Cardiac atrium fibroblast (primary cell): ENCODE data around the gene TSPYL1. TPM values are rescaled to one million over a fixed set of nuclear protein-coding genes. Genes with fewer than 3 reads are reported as not detected.

Experiments used
- total RNA-seq: library from RNA; depleted of rRNA; stranded (reverse); fragments of >200 nt; gene quantifications from 2 replicates; pipeline ENCODE4 v1.2.3, GENCODE V29; 2015

TSPYL1 gene
- total RNA-seq = 46.0 and 51.8 TPM in 2 replicates

GRCh38 chr6:116279232-116280160, at the start of gene TSPYL1:
TSPYL1 (minus strand) TSS chr6:116279930; CDS start chr6:116279830, 100 bp downstream.

GRCh38 chr6:116253505-116254296, 26.0 kb downstream of the TSPYL1 start, which contains the start of gene TSPYL4:
TSPYL4 (minus strand) TSS chr6:116254075; CDS start chr6:116254008, 67 bp downstream.

Other genes starting within 250 kb of the TSPYL1 start
- gene FRK, start 219.0 kb downstream of the TSPYL1 start, total RNA-seq = 1.3 and 2.9 TPM in 2 replicates
- 21.2 and 25.1 TPM in 2 replicates for gene NT5DC1, start 179.1 kb downstream of the TSPYL1 start, total RNA-seq
- not detected in 2 replicates for gene COL10A1, start 153.8 kb downstream of the TSPYL1 start, total RNA-seq
- gene TSPYL4, start 25.9 kb downstream of the TSPYL1 start, total RNA-seq = 7.6 and 10.7 TPM in 2 replicates
- 30.7 and 62.9 TPM in 2 replicates for gene DSE, start 91.0 kb upstream of the TSPYL1 start, total RNA-seq
- 1.1 and 3.4 TPM in 2 replicates for gene CALHM6, start 181.4 kb upstream of the TSPYL1 start, total RNA-seq
- gene CALHM5, start 231.7 kb upstream of the TSPYL1 start, total RNA-seq = 6.7 and 8.9 TPM in 2 replicates